Measurements from ENCODE around the gene COL6A3. TPM values are rescaled to one million over a fixed set of nuclear protein-coding genes. Genes with fewer than 3 reads are reported as not detected.

The COL6A3 gene
- total RNA-seq, 2 donors from 2014 or later = 61.6 to 103 TPM

DNA sequence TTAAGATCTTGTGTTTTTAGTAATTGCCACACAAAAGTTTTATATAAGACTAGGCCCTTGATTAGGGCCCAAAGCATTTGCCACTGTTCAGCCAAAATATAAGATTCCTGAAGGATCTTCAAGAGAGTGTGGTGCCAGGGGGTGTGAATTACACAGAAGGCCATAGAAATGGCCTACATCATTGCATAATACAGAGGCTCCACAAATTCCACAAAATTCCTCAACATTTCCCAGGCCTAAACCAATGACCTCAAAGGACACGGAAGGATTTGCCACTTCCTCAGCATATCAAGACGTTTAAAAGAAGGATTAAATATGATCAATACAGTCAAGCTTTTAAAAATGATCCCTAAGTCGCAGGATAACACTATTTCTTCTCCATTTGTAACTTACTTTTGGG is 24.1 kb downstream of the COL6A3 start:
- H3K27me3 ChIP-seq = no peaks in the 10 kb centered on the region
- peaks cover 8% of the 10 kb centered on the region for H3K36me3 ChIP-seq
- H3K9me3 ChIP-seq = no peaks in the 10 kb centered on the region
- H3K27ac ChIP-seq = no peak overlapping the region
- DNase-seq (ENCODE audit: low spot score) = no peak
- no peaks in the 10 kb centered on the region for H3K4me1 ChIP-seq
- H3K4me3 ChIP-seq = no peak overlapping the region
- TF ChIP-seq CTCF (IDR thresholded peaks at IDR 0.05) = no peak

GRCh38 chr2:237388036-237388435 is 25.9 kb downstream of the COL6A3 start:
- no peak for DNase-seq (ENCODE audit: low spot score)
- no peak overlapping the region for H3K27ac ChIP-seq
- no peaks in the 10 kb centered on the region for H3K9me3 ChIP-seq
- H3K27me3 ChIP-seq = no peaks in the 10 kb centered on the region
- no peaks in the 10 kb centered on the region for H3K36me3 ChIP-seq
- H3K4me3 ChIP-seq = no peak overlapping the region
- H3K4me1 ChIP-seq = no peaks in the 10 kb centered on the region
- TF ChIP-seq CTCF (IDR thresholded peaks at IDR 0.05) = no peak

DNA sequence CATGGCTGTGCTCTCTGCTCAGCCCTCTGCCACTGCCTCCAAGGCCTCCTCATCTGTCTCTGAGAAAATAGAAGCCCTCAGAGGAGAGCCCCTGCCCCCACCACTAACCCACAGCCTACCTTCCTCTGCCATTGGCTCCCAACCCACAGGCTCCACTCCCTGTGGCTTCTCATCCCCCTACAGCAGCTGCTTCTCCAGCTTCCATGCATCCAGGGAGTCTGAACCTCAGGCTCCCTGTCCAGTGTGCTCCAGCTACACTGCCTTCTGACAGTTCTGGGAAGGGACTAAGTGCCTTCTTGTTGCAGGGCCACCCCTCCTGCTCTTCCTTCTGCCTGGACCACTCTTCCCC is 29.3 kb downstream of the COL6A3 start:
- H3K27ac ChIP-seq = no peak overlapping the region
- peaks cover 17% of the 10 kb centered on the region for H3K36me3 ChIP-seq
- H3K4me3 ChIP-seq = no peak overlapping the region
- no peak for TF ChIP-seq CTCF (IDR thresholded peaks at IDR 0.05)
- peaks cover 0 to 1% of the 10 kb centered on the region in 2 donors for H3K9me3 ChIP-seq
- no peaks in the 10 kb centered on the region for H3K4me1 ChIP-seq
- DNase-seq (ENCODE audit: low spot score) = no peak
- H3K27me3 ChIP-seq = no peaks in the 10 kb centered on the region

- Histone ChIP-seq H3K9me3 (peaks cover 0 to 7% of the 10 kb centered on the region in 2 donors), H3K4me3 (no peak overlapping the region), H3K4me1 (no peaks in the 10 kb centered on the region), H3K27me3 (no peaks in the 10 kb centered on the region), H3K36me3 (peaks cover 20% of the 10 kb centered on the region), H3K27ac (no peak overlapping the region)
- no peak for DNase-seq (ENCODE audit: low spot score)
- no peak for TF ChIP-seq CTCF (IDR thresholded peaks at IDR 0.05)
Observed at GRCh38 chr2:237383991-237384671, 29.8 kb downstream of the COL6A3 start.

GRCh38 chr2:237380768-237381167 is 33.2 kb downstream of the COL6A3 start:
- Histone ChIP-seq H3K4me1 (no peaks in the 10 kb centered on the region), H3K36me3 (peaks cover 28% of the 10 kb centered on the region), H3K27ac (no peak overlapping the region), H3K9me3 (peaks cover 0 to 10% of the 10 kb centered on the region in 2 donors), H3K4me3 (no peak overlapping the region), H3K27me3 (no peaks in the 10 kb centered on the region)
- no peak for DNase-seq (ENCODE audit: low spot score)
- no peak for TF ChIP-seq CTCF (IDR thresholded peaks at IDR 0.05)

DNA sequence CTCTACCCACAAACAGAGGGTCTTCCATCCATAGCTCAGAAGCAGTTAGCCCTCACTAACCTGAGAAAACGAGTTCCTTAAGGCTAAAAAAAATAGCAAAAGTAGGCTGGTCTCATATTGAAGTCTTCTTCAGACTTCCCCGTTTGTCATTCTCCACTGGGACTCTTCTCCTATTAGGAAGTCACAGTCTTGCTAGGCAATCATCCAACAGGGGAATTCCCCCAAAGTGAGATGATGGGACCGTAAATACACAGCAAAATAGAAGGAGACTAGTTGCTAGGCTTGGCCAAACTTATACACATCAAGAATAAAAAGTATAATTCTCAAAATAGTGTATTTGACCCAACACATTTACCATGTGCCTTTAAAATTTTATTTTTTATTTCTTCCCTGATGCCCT is 34.3 kb downstream of the COL6A3 start:
- no peaks in the 10 kb centered on the region for H3K4me1 ChIP-seq
- peaks cover 0 to 10% of the 10 kb centered on the region in 2 donors for H3K9me3 ChIP-seq
- H3K27me3 ChIP-seq = no peaks in the 10 kb centered on the region
- no peak overlapping the region for H3K27ac ChIP-seq
- no peak for DNase-seq (ENCODE audit: low spot score)
- no peak for TF ChIP-seq CTCF (IDR thresholded peaks at IDR 0.05)
- peaks cover 39% of the 10 kb centered on the region for H3K36me3 ChIP-seq
- no peak overlapping the region for H3K4me3 ChIP-seq

Measured in right atrium auricular region (tissue), 2 donors.